NCI-H2196 (cell line): Measurements from ENCODE around the gene CDH23.

Experiments used
- DNase-seq: peaks from one replicate; lab custom pipeline; 2025; ENCODE audit not compliant: unreplicated experiment; lab: John Stamatoyannopoulos, UW

CDH23 gene

GRCh38 chr10:71462062-71462935 is 65.6 kb downstream of the CDH23 start:
- DNase-seq = no peak

- DNase-seq = no peak
Observed at GRCh38 chr10:71463111-71463510, 66.4 kb downstream of the CDH23 start.

- DNase-seq = no peak
Observed at GRCh38 chr10:71465551-71466252, 69.0 kb downstream of the CDH23 start.

GRCh38 chr10:71466330-71466729 is 69.6 kb downstream of the CDH23 start:
- DNase-seq = no peak

- no peak for DNase-seq
Observed at GRCh38 chr10:71467161-71467560, 70.4 kb downstream of the CDH23 start.

GRCh38 chr10:71467569-71468362 is 71.0 kb downstream of the CDH23 start:
- DNase-seq = no peak

- no peak for DNase-seq
Observed at GRCh38 chr10:71468363-71469094, 71.8 kb downstream of the CDH23 start.

GRCh38 chr10:71471006-71471405 is 74.3 kb downstream of the CDH23 start:
- DNase-seq = no peak

GRCh38 chr10:71471957-71472365 is 75.2 kb downstream of the CDH23 start:
- no peak for DNase-seq

GRCh38 chr10:71472466-71472865 is 75.7 kb downstream of the CDH23 start:
- no peak for DNase-seq

GRCh38 chr10:71472912-71473311 is 76.2 kb downstream of the CDH23 start:
- DNase-seq = no peak

GRCh38 chr10:71473671-71474599 is 77.2 kb downstream of the CDH23 start:
- DNase-seq = no peak

GRCh38 chr10:71474702-71475242 is 78.1 kb downstream of the CDH23 start:
- no peak for DNase-seq

- no peak for DNase-seq
Observed at GRCh38 chr10:71475243-71475871, 78.6 kb downstream of the CDH23 start.

- no peak for DNase-seq
Observed at GRCh38 chr10:71476228-71477011, 79.7 kb downstream of the CDH23 start.

- no peak for DNase-seq
Observed at GRCh38 chr10:71478173-71478572, 81.5 kb downstream of the CDH23 start.

- DNase-seq = no peak
Observed at GRCh38 chr10:71478813-71479365, 82.2 kb downstream of the CDH23 start.

GRCh38 chr10:71479831-71480230 is 83.1 kb downstream of the CDH23 start:
- DNase-seq = no peak
